Umbilical cord (tissue), 2 donors: ENCODE measurements around the gene PLXNB3. TPM values are rescaled to one million over a fixed set of nuclear protein-coding genes. Genes with fewer than 3 reads are reported as not detected.

Source experiments
- DNase-seq: peaks from one replicate; pipeline ENCODE4 v3.0.0-alpha.2; 2015; ENCODE audit warnings: low spot score
- total RNA-seq: library from RNA; depleted of rRNA; stranded (reverse); fragments of >200 nt; gene quantifications from one replicate; pipeline ENCODE4 v1.2.3, GENCODE V29; 2014; ENCODE audit warnings: low replicate concordance; ENCODE audit not compliant: insufficient read depth

Gene PLXNB3
- total RNA-seq, 1 donor from 2014 or later = 23.6 TPM

DNA sequence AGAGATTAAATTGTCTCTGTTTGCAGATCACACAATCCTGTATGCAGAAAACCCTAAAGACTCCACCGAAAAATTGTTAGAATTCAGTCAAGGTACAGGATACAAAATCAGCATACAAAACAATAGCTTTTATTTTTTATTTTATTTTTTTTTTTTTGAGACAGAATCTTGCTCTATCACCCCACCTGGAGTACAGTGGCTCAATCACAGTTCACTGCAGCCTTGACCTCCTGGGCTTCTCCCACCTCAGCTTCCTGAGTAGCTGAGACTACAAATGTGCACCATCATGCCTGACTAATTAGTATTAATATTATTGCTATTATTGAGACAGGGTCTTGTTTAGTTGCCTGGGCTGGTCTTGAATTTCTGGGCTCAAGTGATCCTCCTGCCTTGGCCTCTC is 8.9 kb upstream of the PLXNB3 start:
- no peak for DNase-seq

DNA sequence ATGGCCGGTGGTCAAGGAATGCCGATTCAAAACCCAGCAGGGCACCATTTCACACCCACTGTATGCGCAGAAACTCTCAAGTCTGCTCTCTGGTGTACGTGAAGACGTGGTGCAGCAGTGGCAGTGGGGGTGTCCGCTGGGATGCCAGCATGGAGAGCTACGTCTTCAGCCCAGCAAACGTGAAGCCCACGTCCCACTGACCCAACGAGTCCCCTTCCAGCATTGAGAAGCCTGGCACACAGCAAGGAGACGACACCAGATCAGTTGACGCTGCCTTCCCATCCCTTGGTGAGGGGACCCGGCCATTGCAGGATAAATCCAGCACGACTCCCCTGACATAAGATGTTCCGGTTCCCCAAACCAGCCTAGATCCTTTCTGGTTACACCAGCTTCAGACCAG is 2.2 kb upstream of the PLXNB3 start:
- DNase-seq = no peak

- no peak for DNase-seq
Measured at GRCh38 chrX:153762626-153763173, 1.3 kb upstream of the PLXNB3 start.

DNA sequence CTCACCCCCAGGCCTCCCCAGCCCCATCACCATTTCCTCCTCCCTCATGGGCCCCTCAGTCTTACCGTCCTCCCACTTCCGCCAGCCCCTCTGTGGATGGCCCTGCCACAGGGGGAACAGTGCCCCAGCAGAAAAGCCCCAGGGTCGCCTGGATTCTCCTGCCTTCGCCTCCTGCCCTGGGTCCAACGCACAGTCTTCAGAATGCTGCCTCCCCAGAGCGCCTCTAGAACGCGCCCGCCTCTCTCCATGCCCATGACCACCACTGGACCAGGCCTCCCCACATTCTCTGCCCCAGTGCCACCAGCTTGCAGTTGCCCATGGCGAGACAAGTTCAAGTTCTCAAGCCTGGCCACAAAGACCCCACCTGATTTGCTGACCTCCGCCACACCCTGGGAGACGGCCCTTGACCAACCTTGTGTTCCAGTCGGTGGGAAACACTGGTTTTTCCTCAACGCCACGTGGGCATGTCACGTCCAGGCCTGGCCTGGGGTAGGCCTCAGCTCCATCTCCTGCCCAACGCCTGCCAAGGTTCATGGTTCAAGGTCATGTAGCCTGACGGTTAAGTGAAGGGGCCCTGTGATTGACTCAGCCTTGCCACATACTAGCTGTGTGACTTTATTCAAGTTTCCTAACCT is 634 bp upstream of the PLXNB3 start:
- DNase-seq = no peak

- no peak for DNase-seq
Measured at GRCh38 chrX:153764786-153765137, 713 bp downstream of the PLXNB3 start.

GRCh38 chrX:153765138-153766079 is 1.4 kb downstream of the PLXNB3 start:
- DNase-seq = peak; percentile 40

DNA sequence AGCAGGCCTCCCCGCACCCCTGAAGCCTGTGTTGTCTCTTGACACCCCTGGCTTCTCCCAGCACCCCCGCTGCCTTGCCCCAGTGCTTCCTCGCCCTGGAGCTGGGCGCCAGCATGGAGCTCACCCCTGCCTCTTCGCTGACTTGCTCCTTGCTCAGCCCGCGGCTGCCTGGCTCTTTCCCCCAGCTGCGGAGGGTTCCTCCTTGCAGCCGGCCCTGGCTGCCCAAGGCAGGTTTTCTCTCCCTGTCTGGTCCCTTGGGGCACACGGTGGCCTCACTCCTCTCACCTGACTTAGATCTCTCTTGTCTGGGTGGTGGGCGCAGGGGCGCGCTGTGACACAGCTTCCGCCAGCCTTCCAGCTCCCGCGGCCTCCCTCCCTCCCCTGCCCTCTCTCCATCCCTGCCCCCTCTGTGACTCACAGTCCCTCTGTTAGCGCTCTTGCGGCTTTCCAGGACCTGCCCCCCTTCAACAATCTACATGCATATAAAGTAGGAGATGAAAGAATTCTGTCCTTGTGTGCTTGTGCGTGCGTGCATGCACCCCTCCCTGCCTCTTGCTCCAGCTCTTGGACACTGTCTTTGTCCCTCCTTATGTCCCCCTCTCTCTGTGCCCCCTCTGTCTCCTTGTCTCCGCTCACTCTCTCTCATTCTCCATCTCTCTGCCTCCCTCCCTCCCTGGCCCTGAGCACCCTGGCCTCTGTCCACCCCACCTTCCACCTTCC is 2.2 kb downstream of the PLXNB3 start:
- DNase-seq = peak; percentile 77

GRCh38 chrX:153766871-153767673 is 3.0 kb downstream of the PLXNB3 start:
- no peak for DNase-seq

GRCh38 chrX:153767674-153768055 is 3.6 kb downstream of the PLXNB3 start:
- no peak for DNase-seq

DNA sequence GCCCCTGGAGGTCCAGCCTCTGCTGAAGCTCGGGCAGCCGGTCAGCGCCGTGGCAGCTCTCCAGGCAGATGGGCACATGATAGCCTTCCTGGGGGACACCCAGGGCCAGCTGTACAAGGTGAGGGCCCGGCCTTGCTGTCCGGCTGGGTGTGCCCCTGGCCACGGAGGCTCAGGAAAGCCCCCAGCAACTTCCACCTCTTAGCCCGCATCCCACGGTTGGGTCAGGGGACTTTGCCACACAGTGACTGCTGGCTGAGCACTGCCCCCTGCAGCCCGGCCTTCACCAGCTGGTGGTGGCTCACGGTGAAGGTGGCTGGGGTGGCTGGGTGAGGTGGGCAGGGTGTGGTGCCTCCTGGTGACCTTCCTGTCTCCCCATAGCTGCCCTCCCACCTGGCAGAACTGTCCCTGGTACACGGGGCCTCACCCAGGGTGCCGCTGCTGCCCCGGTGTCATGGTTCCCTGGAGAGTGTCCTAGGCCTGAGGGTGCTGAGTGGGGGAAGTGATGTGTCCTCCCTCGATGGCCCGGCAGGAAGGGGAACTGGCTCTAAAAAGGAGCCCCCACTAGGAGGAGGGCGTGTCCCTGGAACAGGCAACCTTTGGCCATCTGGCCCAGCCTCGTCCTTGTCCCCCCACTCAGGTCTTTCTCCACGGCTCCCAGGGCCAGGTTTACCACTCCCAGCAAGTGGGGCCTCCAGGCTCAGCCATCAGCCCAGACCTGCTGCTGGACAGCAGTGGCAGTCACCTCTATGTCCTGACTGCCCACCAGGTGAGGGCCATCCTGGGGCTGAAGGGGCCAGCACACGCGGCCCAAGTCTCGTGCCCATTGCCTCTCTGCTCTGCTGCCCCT is 4.5 kb downstream of the PLXNB3 start:
- DNase-seq = no peak

DNA sequence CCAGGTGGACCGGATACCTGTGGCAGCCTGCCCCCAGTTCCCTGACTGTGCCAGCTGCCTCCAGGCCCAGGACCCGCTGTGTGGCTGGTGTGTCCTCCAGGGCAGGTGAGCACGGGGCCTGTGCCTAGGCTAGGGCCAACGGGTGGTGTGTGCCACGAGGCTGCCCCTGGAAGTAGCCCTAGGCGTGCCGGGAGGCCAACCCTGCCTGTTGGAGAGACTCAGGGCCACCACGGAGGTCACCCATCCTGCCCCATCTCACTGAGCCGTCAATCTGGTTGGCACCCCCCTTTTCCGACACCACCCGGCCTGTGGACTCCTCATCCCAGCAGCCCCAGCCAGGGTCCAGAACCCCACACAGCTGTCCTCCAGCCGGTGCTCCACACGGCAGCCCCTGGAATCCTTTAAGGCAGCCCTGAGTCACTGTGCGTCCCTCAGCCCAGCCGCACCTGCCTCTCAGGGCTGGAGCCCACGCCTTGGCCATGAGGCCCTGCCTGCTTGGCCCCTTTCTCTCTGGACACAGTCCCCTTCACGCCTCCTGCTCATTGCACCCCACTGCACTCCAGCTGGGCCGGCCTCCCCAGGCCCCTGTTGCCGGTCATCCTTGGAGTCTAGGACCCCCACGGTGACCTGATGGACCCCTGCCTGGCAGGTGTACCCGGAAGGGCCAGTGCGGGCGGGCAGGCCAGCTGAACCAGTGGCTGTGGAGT is 5.3 kb downstream of the PLXNB3 start:
- DNase-seq = no peak

- DNase-seq = no peak
Measured at GRCh38 chrX:153769865-153770600, 6.0 kb downstream of the PLXNB3 start.

DNA sequence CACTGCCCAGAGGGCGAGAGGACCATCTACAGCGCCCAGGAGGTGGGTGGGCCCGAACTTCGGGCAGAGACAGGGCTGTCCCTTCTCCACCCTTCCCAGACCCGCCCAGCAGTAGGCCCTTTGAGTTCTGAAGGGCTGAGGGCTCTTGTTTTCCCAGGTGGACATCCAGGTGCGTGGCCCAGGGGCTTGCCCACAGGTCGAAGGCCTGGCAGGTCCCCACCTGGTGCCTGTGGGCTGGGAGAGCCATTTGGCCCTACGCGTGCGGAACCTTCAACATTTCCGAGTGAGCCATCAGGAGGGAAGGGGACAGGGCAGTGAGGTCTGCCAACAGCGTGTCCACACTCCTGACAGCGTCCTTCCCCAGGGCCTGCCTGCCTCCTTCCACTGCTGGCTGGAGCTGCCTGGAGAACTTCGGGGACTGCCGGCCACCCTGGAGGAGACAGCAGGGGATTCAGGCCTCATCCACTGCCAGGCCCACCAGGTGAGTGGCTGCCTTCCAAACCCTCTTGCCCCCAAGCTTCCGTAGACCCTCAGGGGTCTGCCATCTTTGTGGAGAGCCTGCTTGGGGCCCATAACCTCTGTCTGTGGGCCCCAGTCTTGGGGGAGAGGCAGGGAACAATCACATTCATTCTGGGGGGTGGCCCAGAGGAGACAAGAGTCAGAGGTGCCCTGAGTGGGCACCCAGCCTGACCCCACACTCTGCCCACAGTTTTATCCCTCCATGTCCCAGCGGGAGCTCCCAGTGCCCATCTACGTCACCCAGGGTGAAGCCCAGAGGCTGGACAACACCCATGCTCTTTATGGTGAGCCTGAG is 6.8 kb downstream of the PLXNB3 start:
- DNase-seq = no peak

DNA sequence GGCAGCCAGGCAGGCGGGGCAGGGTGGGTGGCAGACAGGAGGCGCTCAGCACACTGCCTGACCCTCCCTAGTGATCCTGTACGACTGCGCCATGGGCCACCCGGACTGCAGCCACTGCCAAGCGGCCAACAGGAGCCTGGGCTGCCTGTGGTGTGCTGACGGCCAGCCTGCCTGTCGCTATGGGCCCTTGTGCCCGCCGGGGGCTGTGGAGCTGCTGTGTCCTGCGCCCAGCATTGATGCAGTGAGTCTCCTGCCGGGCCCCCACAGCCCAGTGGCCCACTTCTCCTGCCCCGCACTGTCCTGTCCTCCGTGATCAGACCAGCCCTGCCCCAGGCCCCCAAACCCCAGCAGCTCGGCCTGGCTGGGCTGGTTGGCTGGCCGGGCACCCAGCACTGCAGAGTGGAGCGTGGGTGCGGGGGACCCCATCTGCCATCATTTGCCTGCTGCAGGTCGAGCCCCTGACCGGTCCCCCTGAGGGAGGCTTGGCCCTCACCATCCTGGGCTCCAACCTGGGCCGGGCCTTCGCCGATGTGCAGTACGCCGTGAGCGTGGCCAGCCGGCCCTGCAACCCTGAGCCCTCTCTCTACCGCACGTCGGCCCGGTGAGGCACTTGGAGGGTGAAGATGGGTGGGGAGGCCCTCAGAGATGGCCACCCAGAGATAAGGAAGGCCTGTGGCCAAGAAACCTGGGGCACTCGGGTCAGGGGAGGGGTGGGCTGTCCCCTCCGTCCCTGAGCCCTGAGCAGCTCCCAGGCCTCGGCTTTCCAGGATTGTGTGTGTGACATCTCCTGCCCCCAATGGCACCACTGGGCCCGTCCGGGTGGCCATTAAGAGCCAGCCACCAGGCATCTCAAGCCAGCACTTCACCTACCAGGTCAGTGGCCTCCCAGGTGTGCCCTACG is 7.6 kb downstream of the PLXNB3 start:
- DNase-seq = no peak

GRCh38 chrX:153772316-153773217 is 8.5 kb downstream of the PLXNB3 start:
- no peak for DNase-seq

GRCh38 chrX:153773218-153773611 is 9.2 kb downstream of the PLXNB3 start:
- DNase-seq = no peak
